Thyroid gland (tissue), 4 donors: Measurements from ENCODE around the gene DMD.

ENCODE experiments used
- CTCF ChIP-seq, 6 experiments: fragments of 200-600 bp in 3 of 6; fragments of 450-650 bp in 3 of 6; sonication (generic) in 3 of 6; IDR thresholded peaks; one replicate each; pipeline ENCODE4 v1.5.1; 2016 to 2019; ENCODE audit warnings: antibody characterized with exemption in 6 of 6, mild to moderate bottlenecking in 2 of 6, inconsistent platforms in 1 of 6, moderate library complexity in 1 of 6
- POLR2A ChIP-seq, 2 donors: fragments of 450-650 bp; IDR thresholded peaks; one replicate each; pipeline ENCODE4 v1.6.1; 2017; ENCODE audit warnings: antibody characterized with exemption in 2 of 2, mild to moderate bottlenecking in 2 of 2, moderate library complexity in 1 of 2

GRCh38 chrX:31217084-31217483 is 1994.3 kb downstream of the DMD start:
- TF ChIP-seq CTCF (IDR thresholded peaks at IDR 0.05) (no peak), POLR2A (IDR thresholded peaks at IDR 0.05) (no peak)
